ENCODE measurements around the gene LMX1B.
A peak's percentile ranks its signal among the peaks of the same experiment; 100 is the strongest.

LMX1B gene

GRCh38 chr9:126719618-126720031 lies 105.9 kb downstream of the LMX1B start (continued):
- no peak for TF ChIP-seq ZBTB44 (tag by site-specific recombination; IDR thresholded peaks at IDR 0.05)
- TF ChIP-seq ZNF114 (tag by site-specific recombination; IDR thresholded peaks at IDR 0.05): no peak
- no peak for TF ChIP-seq ZNF529 (tag by site-specific recombination; IDR thresholded peaks at IDR 0.05; ENCODE audit: insufficient replicate concordance)
- TF ChIP-seq ZNF488 (tag by site-specific recombination; IDR thresholded peaks at IDR 0.05): no peak

GRCh38 chr9:126720036-126720435 lies 106.3 kb downstream of the LMX1B start:
- Histone ChIP-seq H3K27ac (ENCODE audit: extremely low read depth, low read depth, low read length) (no peak overlapping the region), H3K36me3 (ENCODE audit: control insufficient read depth in 2 of 2, insufficient read depth in 1 of 2, low read length in 2 of 2) (no peaks in the 10 kb centered on the region), H3K4me3 (ENCODE audit: low read depth, low read length) (no peak overlapping the region), H3K9me3 (ENCODE audit: control insufficient read depth, insufficient read depth, low read depth, low read length) (no peaks in the 10 kb centered on the region), H3K4me1 (ENCODE audit: control insufficient read depth, insufficient read depth, low read length) (peaks cover 9% of the 10 kb centered on the region)
- TF ChIP-seq INSM2 (tag by site-specific recombination; IDR thresholded peaks at IDR 0.05) (no peak), ZNF335 (tag by site-specific recombination; conservative IDR thresholded peaks at IDR 0.05) (peak; percentile 10; the same call in 1 of the 2 replicates)
- ChIA-PET POLR2A (interaction anchor here (0.6 to 1.5 kb wide), 4 partner anchors 13 to 97 kb away, joined by 3 to 6 read pairs (median 5); partner anchors contain the start of gene ZBTB43), CTCF (interaction anchor here (0.6 to 4.7 kb wide), 2 partner anchors 15 to 89 kb away, joined by 3 to 50 read pairs; no protein-coding TSS in a partner anchor)

GRCh38 chr9:126720661-126721563 lies 107.2 kb downstream of the LMX1B start:
- no peaks in the 10 kb centered on the region for H3K9me3 ChIP-seq (ENCODE audit: control insufficient read depth, insufficient read depth, low read depth, low read length)
- no peak overlapping the region for H3K27ac ChIP-seq (ENCODE audit: extremely low read depth, low read depth, low read length)
- no peak overlapping the region for H3K4me3 ChIP-seq (ENCODE audit: low read depth, low read length)
- POLR2A ChIA-PET: interaction anchor here (0.6 to 0.7 kb wide), 2 partner anchors 96 to 681 kb away, joined by 3 to 5 read pairs; no protein-coding TSS in a partner anchor
- peaks cover 9% of the 10 kb centered on the region for H3K4me1 ChIP-seq (ENCODE audit: control insufficient read depth, insufficient read depth, low read length)
- H3K36me3 ChIP-seq (ENCODE audit: control insufficient read depth in 2 of 2, insufficient read depth in 1 of 2, low read length in 2 of 2): no peaks in the 10 kb centered on the region
- peak; percentile 26; the same call in 1 of the 2 replicates for TF ChIP-seq ZNF600 (tag by site-specific recombination; IDR thresholded peaks at IDR 0.05)
- peak; percentile 78; the same call in 1 of the 2 replicates for TF ChIP-seq ZNF121 (tag by site-specific recombination; IDR thresholded peaks at IDR 0.05)
- no peak for TF ChIP-seq GLIS2 (tag by site-specific recombination; IDR thresholded peaks at IDR 0.05)
- CTCF ChIA-PET: interaction anchor here (0.6 to 4.7 kb wide), 2 partner anchors 16 to 88 kb away, joined by 3 to 50 read pairs; no protein-coding TSS in a partner anchor

GRCh38 chr9:126721564-126721981 lies 107.8 kb downstream of the LMX1B start:
- Histone ChIP-seq H3K4me3 (ENCODE audit: low read depth, low read length) (no peak overlapping the region), H3K4me1 (ENCODE audit: control insufficient read depth, insufficient read depth, low read length) (peaks cover 9% of the 10 kb centered on the region), H3K27ac (ENCODE audit: extremely low read depth, low read depth, low read length) (no peak overlapping the region), H3K36me3 (ENCODE audit: control insufficient read depth in 2 of 2, insufficient read depth in 1 of 2, low read length in 2 of 2) (no peaks in the 10 kb centered on the region), H3K9me3 (ENCODE audit: control insufficient read depth, insufficient read depth, low read depth, low read length) (no peaks in the 10 kb centered on the region)
- POLR2A ChIA-PET: no interaction called here
- TF ChIP-seq INSM2 (tag by site-specific recombination; IDR thresholded peaks at IDR 0.05) (no peak), GLIS1 (tag by site-specific recombination; IDR thresholded peaks at IDR 0.05) (peak; percentile 44; the same call in 1 of the 2 replicates)
- CTCF ChIA-PET: interaction anchor here (4.7 kb wide), 1 partner anchor 16 kb away, joined by 50 read pairs; no protein-coding TSS in a partner anchor

Measured in HEK293 (cell line).